Mucosa of descending colon (tissue), 3 donors: Measurements from ENCODE around the gene CPNE5. TPM values are rescaled to one million over a fixed set of nuclear protein-coding genes. Genes with fewer than 3 reads are reported as not detected.

Experiments
- ATAC-seq: fragments of 200-7000 bp; cut with Tn5 transposase; one replicate; pipeline ENCODE4 v1.9.1; 2020; ENCODE audit warnings: mild to moderate bottlenecking, moderate library complexity
- DNase-seq, 3 donors: peaks; one replicate each; pipeline ENCODE4 v3.0.0-alpha.2; 2020
- H3K36me3 ChIP-seq: fragments of 200-600 bp; one replicate; pipeline ENCODE4 v1.8.0; 2021; ENCODE audit warnings: low read depth, mild to moderate bottlenecking
- H3K4me1 ChIP-seq: fragments of 200-600 bp; one replicate; pipeline ENCODE4 v1.8.0; 2021; ENCODE audit warnings: low read depth, mild to moderate bottlenecking
- H3K4me3 ChIP-seq: fragments of 200-600 bp; one replicate; pipeline ENCODE4 v1.8.0; 2021; ENCODE audit warnings: mild to moderate bottlenecking
- H3K9me3 ChIP-seq: fragments of 200-600 bp; one replicate; pipeline ENCODE4 v1.8.0; 2021; ENCODE audit warnings: mild to moderate bottlenecking
- CTCF ChIP-seq: fragments of 200-600 bp; IDR thresholded peaks from one replicate; pipeline ENCODE4 v1.8.0; 2022; ENCODE audit warnings: antibody characterized with exemption, mild to moderate bottlenecking
- intact Hi-C, 2 donors: fragments of 100-400 bp; cut with DNase I in 1 of 2; cut with micrococcal nuclease in 1 of 2; formaldehyde crosslinking; loops; one replicate each; pipeline versions ENCODE4 v1.11.0 to v1.11.1; 2022; cut with DNase I, micrococcal nuclease
- total RNA-seq, 3 donors: library from RNA; stranded (reverse); fragmentation: NEBNext Ultra II Directional in 2 of 3; extraction: Animal tissue kit (Norgen Biotek cat#: 25700) in 2 of 3; gene quantifications; one replicate each; pipeline versions ENCODE4 v1.2.1 to v1.2.4, GENCODE V29; 2021 to 2023
- donor health status: DM: no; HTN: no; CAD: no; lungs with moderate emphysema.
- donor health status: DM: no; HTN: no; CAD: no.
- donor health status: DM: no; HTN: yes; CAD: no.

The CPNE5 gene
- total RNA-seq, 3 donors from 2014 or later = 4.7 to 15.2 (median 6.1) TPM

DNA sequence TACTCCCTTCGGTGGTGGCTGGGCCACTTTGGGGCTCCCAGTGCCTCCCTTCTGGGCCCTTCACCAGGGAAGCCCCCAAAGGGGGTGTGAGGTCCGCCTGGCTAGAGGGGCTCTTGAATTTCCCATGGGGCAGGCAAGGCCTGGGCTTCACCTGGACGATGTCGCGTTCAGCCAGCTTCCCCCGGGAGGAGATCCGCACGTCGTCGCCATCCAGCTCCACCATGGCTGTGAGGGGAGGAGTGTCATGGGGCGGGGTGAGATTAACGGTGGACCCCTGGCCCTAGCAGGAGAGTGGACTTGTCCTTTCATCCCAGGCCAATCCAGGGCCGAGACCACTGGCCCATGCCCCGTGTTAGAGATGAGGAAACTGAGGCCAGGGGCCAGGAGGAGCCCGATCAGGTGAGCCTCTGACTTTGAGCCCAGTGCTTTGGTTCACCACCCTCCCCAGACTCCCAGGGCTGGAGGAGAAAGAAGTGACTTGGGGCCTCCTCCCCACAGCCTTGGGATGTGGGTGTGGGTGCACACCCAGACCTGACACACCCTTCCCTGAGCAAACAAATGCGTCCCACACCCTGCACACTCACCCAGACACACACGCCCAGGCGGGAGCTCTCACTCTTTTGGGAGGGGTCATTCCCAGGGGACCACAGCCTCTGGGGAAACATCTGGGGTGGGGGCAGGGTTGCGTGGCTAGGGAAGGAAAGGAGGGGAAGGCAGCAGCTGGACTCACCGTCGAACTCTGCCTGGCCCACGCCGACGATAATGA lies 95.5 kb downstream of the CPNE5 start:
- peak; percentile 94 for ATAC-seq

GRCh38 chr6:36743032-36743431 lies 96.2 kb downstream of the CPNE5 start:
- H3K9me3 ChIP-seq = no peaks in the 10 kb centered on the region
- intact Hi-C loops = no loop called here
- DNase-seq = peak; percentile 49 to 65 (median 57)
- H3K4me1 ChIP-seq = peaks cover 24% of the 10 kb centered on the region
- TF ChIP-seq CTCF = no peak
- H3K36me3 ChIP-seq = no peaks in the 10 kb centered on the region
- ATAC-seq = peak; percentile 66
- H3K4me3 ChIP-seq = no peak overlapping the region

More for the DNA sequence above, 95.5 kb downstream of the CPNE5 start:
- TF ChIP-seq CTCF = no peak
- H3K9me3 ChIP-seq = peaks cover 4% of the 10 kb centered on the region
- intact Hi-C loops = no loop called here
- H3K36me3 ChIP-seq = no peaks in the 10 kb centered on the region
- no peak overlapping the region for H3K4me3 ChIP-seq
- peaks cover 24% of the 10 kb centered on the region for H3K4me1 ChIP-seq
- peak; percentile 83 to 89 (median 85) for DNase-seq

DNA sequence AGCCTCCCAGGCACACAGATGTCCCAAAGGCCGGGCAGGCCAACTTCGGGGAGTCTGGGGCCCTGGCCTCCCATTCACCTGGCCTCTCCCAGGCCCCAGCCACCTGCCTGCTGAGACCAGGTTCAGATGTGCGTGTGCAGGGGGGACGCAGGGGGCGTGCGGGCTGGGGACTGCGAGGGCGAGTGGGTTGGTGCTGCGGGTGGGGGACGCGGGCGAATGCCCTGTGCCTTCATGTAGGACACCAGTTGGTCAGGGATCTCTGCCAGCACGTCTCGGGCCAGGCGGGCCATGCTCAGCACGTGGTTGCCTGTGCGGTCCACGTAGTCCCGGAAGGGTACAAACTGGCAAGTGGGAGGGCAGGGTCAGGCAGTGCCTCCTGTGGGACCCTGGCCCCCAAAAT lies 97.1 kb downstream of the CPNE5 start:
- intact Hi-C loops = no loop called here
- peaks cover 24% of the 10 kb centered on the region for H3K4me1 ChIP-seq
- TF ChIP-seq CTCF = no peak
- ATAC-seq (no peak), DNase-seq (peak in 1 of 3 donors; percentile 61)
- H3K9me3 ChIP-seq = no peaks in the 10 kb centered on the region
- H3K36me3 ChIP-seq = no peaks in the 10 kb centered on the region
- H3K4me3 ChIP-seq = no peak overlapping the region

DNA sequence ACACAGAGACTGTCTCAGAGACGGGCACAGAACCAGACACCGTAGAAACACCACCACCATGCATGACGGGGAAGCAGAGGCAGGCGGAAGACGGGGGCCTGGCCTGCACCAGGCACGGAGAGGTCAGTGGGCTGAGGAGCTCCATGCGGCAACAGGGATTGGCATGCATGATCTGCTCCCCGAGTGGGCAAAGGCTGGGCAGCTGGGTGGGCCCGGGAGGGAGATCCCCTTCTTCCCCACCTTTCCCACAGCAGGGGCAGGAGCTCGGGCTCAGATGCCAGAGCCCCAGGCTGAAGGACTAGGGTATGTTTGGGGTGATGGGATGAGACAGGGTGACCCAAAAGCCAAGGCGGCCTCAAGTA lies 98.4 kb downstream of the CPNE5 start:
- intact Hi-C loops = no loop called here
- no peaks in the 10 kb centered on the region for H3K36me3 ChIP-seq
- no peak overlapping the region for H3K4me3 ChIP-seq
- DNase-seq (peak in 1 of 3 donors; percentile 46), ATAC-seq (no peak)
- H3K4me1 ChIP-seq = peaks cover 25% of the 10 kb centered on the region
- TF ChIP-seq CTCF = no peak
- no peaks in the 10 kb centered on the region for H3K9me3 ChIP-seq

DNA sequence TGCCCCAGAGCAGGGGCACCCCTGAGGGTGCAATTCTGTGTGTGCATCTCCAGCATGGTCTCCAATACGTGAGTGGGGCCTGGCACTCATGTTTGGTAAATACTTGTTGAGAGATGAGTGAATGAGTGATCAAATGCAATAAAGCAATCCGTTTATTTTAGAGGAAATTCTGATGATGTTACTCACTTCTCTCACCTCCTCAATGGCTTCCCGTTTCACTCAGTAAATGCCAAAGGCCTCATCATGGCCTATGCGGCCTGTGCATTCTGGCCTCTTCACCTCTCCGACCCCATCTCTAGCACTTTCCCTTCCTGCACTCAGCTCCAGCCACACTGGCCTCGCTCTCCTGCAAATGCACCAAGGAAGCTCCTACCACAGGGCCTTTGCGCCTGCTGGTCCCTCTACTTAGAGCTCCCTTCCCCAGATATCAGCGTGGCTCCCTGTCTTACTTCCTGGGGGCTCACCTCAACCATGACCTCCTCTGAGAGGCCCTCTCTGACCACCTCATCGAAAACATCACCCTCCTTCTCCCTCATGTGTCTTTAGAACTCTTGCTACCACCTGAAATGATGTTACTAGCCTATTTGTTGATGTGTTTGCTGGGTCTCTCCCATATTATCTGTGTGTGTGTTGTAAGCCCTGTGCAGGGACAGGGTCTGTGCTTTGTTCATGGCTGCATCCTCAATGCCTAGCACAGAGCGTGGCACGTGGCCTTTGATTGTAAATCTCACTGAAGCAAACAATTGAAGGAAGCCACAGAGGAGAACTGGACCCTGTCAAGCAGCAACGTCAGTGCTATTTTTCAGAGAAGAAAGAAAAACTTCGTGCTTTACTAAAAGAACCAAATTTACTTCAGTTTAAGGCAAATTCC lies 99.1 kb downstream of the CPNE5 start:
- intact Hi-C loops = no loop called here
- no peaks in the 10 kb centered on the region for H3K9me3 ChIP-seq
- TF ChIP-seq CTCF = no peak
- peaks cover 32% of the 10 kb centered on the region for H3K4me1 ChIP-seq
- no peak overlapping the region for H3K4me3 ChIP-seq
- DNase-seq = peak in 1 of 3 donors; percentile 25
- H3K36me3 ChIP-seq = no peaks in the 10 kb centered on the region
- no peak for ATAC-seq
